Gastrocnemius medialis (tissue), 4 donors: ENCODE data around the gene KIF1A. TPM values are rescaled to one million over a fixed set of nuclear protein-coding genes. Genes with fewer than 3 reads are reported as not detected.

Experiments used
- ATAC-seq, 2 donors: fragments of 150-250 bp; one replicate each; pipeline ENCODE4 v1.9.1; 2016
- DNase-seq, 2 donors: peaks; one replicate each; pipeline ENCODE4 v3.0.0-alpha.2; 2019
- H3K27ac ChIP-seq, 4 donors: fragments of 200-600 bp; sonication (generic); 1 replicate in 1 of 4; 2 replicates in 3 of 4; pipeline ENCODE4 v1.5.1; 2016 to 2018; ENCODE audit warnings: mild to moderate bottlenecking in 2 of 4, moderate library complexity in 1 of 4
- H3K27me3 ChIP-seq, 3 donors: fragments of 200-600 bp; sonication (generic) in 2 of 3; 1 replicate in 1 of 3; 2 replicates in 2 of 3; pipeline versions ENCODE4 v1.5.1 to v1.6.0; 2016 to 2019; ENCODE audit warnings: mild to moderate bottlenecking in 1 of 3, moderate library complexity in 1 of 3
- H3K36me3 ChIP-seq, 2 donors: fragments of 200-600 bp; sonication (generic) in 1 of 2; one replicate each; pipeline ENCODE4 v1.5.1; 2017 to 2018
- H3K4me1 ChIP-seq, 2 donors: fragments of 200-600 bp; sonication (generic) in 1 of 2; one replicate each; pipeline ENCODE4 v1.5.1; 2016 to 2017; ENCODE audit warnings: mild to moderate bottlenecking in 2 of 2
- H3K4me3 ChIP-seq, 4 donors: fragments of 200-600 bp; sonication (generic) in 3 of 4; 1 replicate in 1 of 4; 2 replicates in 3 of 4; pipeline ENCODE4 v1.5.1; 2016 to 2019; ENCODE audit warnings: mild to moderate bottlenecking in 2 of 4
- H3K9me3 ChIP-seq, 3 donors: fragments of 200-600 bp; sonication (generic) in 2 of 3; 1 replicate in 1 of 3; 2 replicates in 2 of 3; pipeline ENCODE4 v1.5.1; 2016 to 2019
- CTCF ChIP-seq, 5 experiments: fragments of 450-650 bp in 3 of 5; fragments of 200-600 bp in 2 of 5; sonication (generic) in 2 of 5; IDR thresholded peaks in 4 of 5; conservative IDR thresholded peaks in 1 of 5; 1 replicate in 4 of 5; 2 replicates in 1 of 5; pipeline ENCODE4 v1.5.1; 2016 to 2019; ENCODE audit warnings: antibody characterized with exemption in 5 of 5, mild to moderate bottlenecking in 3 of 5, moderate library complexity in 3 of 5
- POLR2A ChIP-seq, 2 donors: fragments of 450-650 bp; IDR thresholded peaks; one replicate each; pipeline ENCODE4 v1.6.1; 2017; ENCODE audit warnings: antibody characterized with exemption in 2 of 2, mild to moderate bottlenecking in 2 of 2, moderate library complexity in 2 of 2
- in situ Hi-C, 4 donors: fragments of 200-750 bp; cut with MboI; loops; one replicate each; pipeline versions ENCODE4 v1.15.0 to v1.8.0; 2017; ENCODE audit warnings: low sequenced_read_pairs in 4 of 4
- intact Hi-C: fragments of 100-400 bp; cut with DNase I; formaldehyde crosslinking; loops from one replicate; pipeline ENCODE4 v1.15.1; 2023; ENCODE audit warnings: low total_unique reads
- total RNA-seq, 4 donors: library from RNA; depleted of rRNA; stranded (reverse); fragments of >200 nt; gene quantifications; one replicate each; pipeline versions ENCODE4 v1.1.0 to v1.2.3, GENCODE V29; 2016

Gene KIF1A
- total RNA-seq, 4 donors from 2014 or later, result 0.05 to 0.33 (median 0.09) TPM; not detected in 1

GRCh38 chr2:240762971-240763370 lies 57.0 kb downstream of the KIF1A start:
- Histone ChIP-seq H3K27me3 (no peaks in the 10 kb centered on the region), H3K4me3 (no peak overlapping the region), H3K9me3 (no peaks in the 10 kb centered on the region), H3K4me1 (no peaks in the 10 kb centered on the region), H3K36me3 (no peaks in the 10 kb centered on the region), H3K27ac (no peak overlapping the region)
- in situ Hi-C loops, result no loop called here
- intact Hi-C loops, result no loop called here
- ATAC-seq (no peak), DNase-seq (no peak)
- TF ChIP-seq CTCF (IDR thresholded peaks at IDR 0.05 in 4 of 5, conservative IDR thresholded peaks at IDR 0.05 in 1 of 5), result no peak
- no peak for TF ChIP-seq POLR2A (IDR thresholded peaks at IDR 0.05)

GRCh38 chr2:240762249-240762648 lies 57.8 kb downstream of the KIF1A start:
- H3K4me3 ChIP-seq, result no peak overlapping the region
- H3K27ac ChIP-seq, result no peak overlapping the region
- in situ Hi-C loops (no loop called here), intact Hi-C loops (no loop called here)
- ATAC-seq (no peak), DNase-seq (no peak)
- no peaks in the 10 kb centered on the region for H3K27me3 ChIP-seq
- H3K36me3 ChIP-seq, result no peaks in the 10 kb centered on the region
- H3K4me1 ChIP-seq, result no peaks in the 10 kb centered on the region
- H3K9me3 ChIP-seq, result no peaks in the 10 kb centered on the region
- no peak for TF ChIP-seq CTCF (IDR thresholded peaks at IDR 0.05 in 4 of 5, conservative IDR thresholded peaks at IDR 0.05 in 1 of 5)
- no peak for TF ChIP-seq POLR2A (IDR thresholded peaks at IDR 0.05)

- in situ Hi-C loops, result no loop called here
- TF ChIP-seq CTCF (IDR thresholded peaks at IDR 0.05 in 4 of 5, conservative IDR thresholded peaks at IDR 0.05 in 1 of 5) (no peak), POLR2A (IDR thresholded peaks at IDR 0.05) (no peak)
- H3K27me3 ChIP-seq, result no peaks in the 10 kb centered on the region
- ATAC-seq, result no peak
- no peaks in the 10 kb centered on the region for H3K9me3 ChIP-seq
- DNase-seq, result no peak
- H3K36me3 ChIP-seq, result no peaks in the 10 kb centered on the region
- H3K4me1 ChIP-seq, result no peaks in the 10 kb centered on the region
- H3K27ac ChIP-seq, result no peak overlapping the region
- H3K4me3 ChIP-seq, result no peak overlapping the region
- intact Hi-C loops, result no loop called here
These were observed 59.3 kb downstream of the KIF1A start for GRCh38 chr2:240760576-240761246.

GRCh38 chr2:240760121-240760520 lies 59.9 kb downstream of the KIF1A start:
- H3K27ac ChIP-seq, result no peak overlapping the region
- H3K4me3 ChIP-seq, result no peak overlapping the region
- H3K9me3 ChIP-seq, result no peaks in the 10 kb centered on the region
- no peaks in the 10 kb centered on the region for H3K36me3 ChIP-seq
- intact Hi-C loops (no loop called here), in situ Hi-C loops (no loop called here)
- no peak for DNase-seq
- TF ChIP-seq POLR2A (IDR thresholded peaks at IDR 0.05) (no peak), CTCF (IDR thresholded peaks at IDR 0.05 in 4 of 5, conservative IDR thresholded peaks at IDR 0.05 in 1 of 5) (no peak)
- H3K4me1 ChIP-seq, result no peaks in the 10 kb centered on the region
- H3K27me3 ChIP-seq, result no peaks in the 10 kb centered on the region
- no peak for ATAC-seq

GRCh38 chr2:240759459-240759858 lies 60.6 kb downstream of the KIF1A start:
- Histone ChIP-seq H3K9me3 (no peaks in the 10 kb centered on the region), H3K27me3 (no peaks in the 10 kb centered on the region), H3K4me1 (no peaks in the 10 kb centered on the region), H3K4me3 (no peak overlapping the region), H3K27ac (no peak overlapping the region), H3K36me3 (no peaks in the 10 kb centered on the region)
- intact Hi-C loops (no loop called here), in situ Hi-C loops (no loop called here)
- DNase-seq (no peak), ATAC-seq (no peak)
- no peak for TF ChIP-seq POLR2A (IDR thresholded peaks at IDR 0.05)
